K562 (cell line): Measurements from ENCODE around the gene CCP110. TPM values are rescaled to one million over a fixed set of nuclear protein-coding genes. Genes with fewer than 3 reads are reported as not detected.

Source experiments
- ATAC-seq: fragments of 200-7000 bp; cut with Tn5 transposase; 3 replicates; pipeline ENCODE4 v1.9.1; 2020; ENCODE audit warnings: moderate library complexity
- BruUV-seq: library from RNA; stranded (reverse); fragments of 400-500 nt; replicated peaks from 2 replicates; lab custom pipeline; 2021; lab: Mats Ljungman, UMichigan
- CTCF ChIA-PET: fragments of 300-600 bp; formaldehyde crosslinking; extraction: SDS; loops from one replicate; lab custom pipeline; 2021; ENCODE audit warnings: low intra/inter-chr PET ratio; lab: Yijun Ruan, JAX
- POLR2A ChIA-PET: fragments of 300-600, 350-650 bp; sonication (Branson Sonifier 250); formaldehyde crosslinking; extraction: SDS; loops from one replicate; lab custom pipeline; 2021; ENCODE audit warnings: antibody characterized with exemption, inconsistent platforms; lab: Yijun Ruan, JAX
- DNase-seq, 4 experiments: peaks; one replicate each; pipeline versions ENCODE4 v3.0.0 to v3.0.0-alpha.2; 2011 to 2018; ENCODE audit warnings: low spot score in 3 of 4, mixed read lengths in 3 of 4; ENCODE audit errors: extremely low read depth in 1 of 4
- FAIRE-seq: peaks from 2 replicates; lab custom pipeline; 2011; peaks lifted over from hg19 to GRCh38; lab: Jason Lieb, UNC
- H2AFZ ChIP-seq: 2 replicates; pipeline ENCODE4 v1.6.0; 2011; ENCODE audit warnings: low read depth, low read length, control low read depth, inconsistent platforms
- H3K27ac ChIP-seq: fragments of 200-600 bp; 3 replicates; pipeline ENCODE4 v1.8.0; 2011; ENCODE audit warnings: low read depth, mild to moderate bottlenecking, control low read depth, inconsistent platforms, low read length, moderate library complexity, mixed read lengths; ENCODE audit errors: extremely low read depth
- H3K27me3 ChIP-seq, 2 experiments: fragments of 300-600 bp in 1 of 2; 2 replicates in 1 of 2; 3 replicates in 1 of 2; pipeline versions ENCODE4 v1.6.0 to v1.8.0; 2011; ENCODE audit warnings: inconsistent platforms in 2 of 2, low read length in 2 of 2, mild to moderate bottlenecking in 1 of 2, mixed read lengths in 1 of 2, moderate library complexity in 1 of 2; ENCODE audit not compliant: control insufficient read depth in 2 of 2, insufficient read depth in 2 of 2
- H3K36me3 ChIP-seq: fragments of 300-600 bp; 3 replicates; pipeline ENCODE4 v1.8.0; 2011; ENCODE audit warnings: mild to moderate bottlenecking, low read length, inconsistent platforms; ENCODE audit not compliant: control insufficient read depth, insufficient read depth
- H3K4me1 ChIP-seq, 2 experiments: fragments of 200-600 bp in 1 of 2; replicated peaks in 1 of 2; 2 replicates in 1 of 2; 3 replicates in 1 of 2; pipeline versions ENCODE4 v1.5.1 to v1.8.0; 2011; ENCODE audit warnings: inconsistent platforms in 2 of 2, low read length in 2 of 2, mild to moderate bottlenecking in 1 of 2, mixed read lengths in 1 of 2, moderate library complexity in 1 of 2; ENCODE audit not compliant: control insufficient read depth in 2 of 2, insufficient read depth in 2 of 2
- H3K4me2 ChIP-seq: 2 replicates; pipeline ENCODE4 v1.6.1; 2011; ENCODE audit warnings: low read length, control low read depth, inconsistent platforms, mixed read lengths; ENCODE audit not compliant: insufficient read depth
- H3K4me3 ChIP-seq: fragments of 200-600 bp; sonication (generic), shearing (Covaris generic); 2 replicates; pipeline ENCODE4 v1.5.1; 2016; ENCODE audit warnings: control low read depth, inconsistent platforms
- H3K79me2 ChIP-seq: fragments of 200-600 bp; 3 replicates; pipeline ENCODE4 v1.8.0; 2011; ENCODE audit warnings: low read length, inconsistent platforms; ENCODE audit not compliant: control insufficient read depth, insufficient read depth
- H3K9ac ChIP-seq, 2 experiments: 2 replicates each; pipeline versions ENCODE4 v1.6.0 to v1.6.1; 2011; ENCODE audit warnings: low read depth in 2 of 2, low read length in 2 of 2, control low read depth in 1 of 2, inconsistent platforms in 1 of 2, mild to moderate bottlenecking in 1 of 2, mixed read lengths in 1 of 2; ENCODE audit not compliant: insufficient read depth in 1 of 2
- H3K9me1 ChIP-seq: one replicate; pipeline ENCODE4 v1.6.0; 2011; ENCODE audit warnings: inconsistent platforms, mild to moderate bottlenecking, low read length, moderate library complexity; ENCODE audit not compliant: control insufficient read depth, insufficient read depth
- H3K9me3 ChIP-seq: replicated peaks from 2 replicates; pipeline ENCODE4 v1.5.1; 2011; ENCODE audit warnings: low read depth, low read length, inconsistent platforms; ENCODE audit not compliant: control insufficient read depth, insufficient read depth
- H4K20me1 ChIP-seq: replicated peaks from 2 replicates; pipeline ENCODE4 v1.6.1; 2011; ENCODE audit warnings: low read length, inconsistent platforms, mixed read lengths; ENCODE audit not compliant: control insufficient read depth, insufficient read depth
- BDP1 ChIP-seq: IDR thresholded peaks from 3 replicates; pipeline ENCODE4 v1.6.1; 2011; ENCODE audit not compliant: insufficient read length, insufficient read depth
- FIP1L1 ChIP-seq: fragments of 200-400 bp; formaldehyde crosslinking; IDR thresholded peaks from 2 replicates; pipeline ENCODE4 v1.6.1; 2018; ENCODE audit warnings: mild to moderate bottlenecking, low read depth, low read length; ENCODE audit not compliant: poor library complexity, severe bottlenecking
- JUN ChIP-seq, 2 experiments: sonication (generic) in 1 of 2; formaldehyde crosslinking in 1 of 2; IDR thresholded peaks; 2 replicates each; pipeline versions ENCODE4 v1.6.1 to v1.8.0; 2012 to 2022; ENCODE audit warnings: borderline replicate concordance in 2 of 2, mild to moderate bottlenecking in 2 of 2, improper control_type of control experiment in 1 of 2, low read depth in 1 of 2, low read length in 1 of 2, missing genetic modification reagents in 1 of 2
- SMARCA5 ChIP-seq: fragments of 450-650 bp; IDR thresholded peaks from 2 replicates; pipeline ENCODE4 v1.6.1; 2016
- TCF7L2 ChIP-seq: fragments of 150-350 bp; IDR thresholded peaks from 2 replicates; pipeline ENCODE4 v1.6.1; 2016; ENCODE audit warnings: low read depth, mild to moderate bottlenecking, low read length, moderate library complexity
- TRIM24 ChIP-seq, 2 experiments: fragments of 450-650 bp; IDR thresholded peaks; 2 replicates each; pipeline ENCODE4 v1.6.1; 2016
- ZKSCAN1 ChIP-seq: fragments of 150-350 bp; IDR thresholded peaks from 2 replicates; pipeline ENCODE4 v1.6.1; 2016; ENCODE audit warnings: low read depth, low read length
- ZNF184 ChIP-seq: sonication (generic); formaldehyde crosslinking; IDR thresholded peaks from 2 replicates; pipeline ENCODE4 v1.5.0; 2020; ENCODE audit warnings: missing genetic modification reagents
- ZNF561 ChIP-seq: fragments of 450-650 bp; formaldehyde crosslinking; conservative IDR thresholded peaks from 2 replicates; pipeline ENCODE4 v1.4.0; 2020; ENCODE audit warnings: mild to moderate bottlenecking, moderate library complexity
- ZNF668 ChIP-seq: fragments of 250-450 bp; sonication (Bioruptor Pico); IDR thresholded peaks from 2 replicates; pipeline ENCODE4 v1.8.0; 2022; ENCODE audit warnings: mild to moderate bottlenecking, inconsistent platforms
- WGBS: fragments of 100-300 bp; shearing (Covaris generic); methylation state at CpG from one replicate; pipeline ENCODE4 v1.1.6; 2016; ENCODE audit warnings: low coverage, mixed read lengths; ENCODE audit not compliant: insufficient coverage; ENCODE audit errors: missing lambda C conversion rate; 5-methylcytosine and 5-hydroxymethylcytosine counted together
- in situ Hi-C: fragments of 300-500 bp; cut with MboI; formaldehyde crosslinking; loops from 4 replicates; pipeline ENCODE4 v1.15.0; 2018; ENCODE audit warnings: inconsistent platforms, mixed read lengths
- intact Hi-C: fragments of 100-400 bp; cut with micrococcal nuclease; formaldehyde crosslinking; loops from 2 replicates; pipeline ENCODE4 v1.14.2; 2022
- polyA plus RNA-seq, 8 experiments: library from polyadenylated mRNA; depleted of rRNA in 4 of 8; stranded (reverse) in 5 of 8; unstranded in 3 of 8; fragments of >200 nt; fragmentation: Nextera tagmentation in 2 of 8; fragmentation: Illumina TruSeq in 1 of 8; extraction: Ambion mirVana in 2 of 8; extraction: Trizol in 1 of 8; gene quantifications; 2 replicates each; pipeline versions ENCODE4 v1.2.1 to v1.2.3, GENCODE V29; 2011 to 2014; ENCODE audit warnings: inconsistent platforms in 1 of 8, missing spikeins in 1 of 8
- total RNA-seq, 7 experiments: library from RNA; depleted of rRNA in 6 of 7; stranded (reverse); fragments of >200 nt in 6 of 7; fragmentation: Illumina TruSeq in 2 of 7; extraction: Trizol in 2 of 7; gene quantifications; 2 replicates each; pipeline versions ENCODE4 v1.2.1 to v1.2.3, GENCODE V29; 2011 to 2021; ENCODE audit warnings: low replicate concordance in 1 of 7
- TF ChIP-seq, protein P1 (sequence below): fragments of 450-650 bp; conservative IDR thresholded peaks from 2 replicates; pipeline ENCODE4 v1.6.1; 2016; ENCODE audit warnings: missing genetic modification characterization, low read depth, mild to moderate bottlenecking, control low read depth, missing compliant biosample characterization
- TF ChIP-seq, protein P2 (sequence below): sonication (generic); formaldehyde crosslinking; IDR thresholded peaks from 2 replicates; pipeline ENCODE4 v1.8.0; 2022; ENCODE audit warnings: mild to moderate bottlenecking, missing genetic modification reagents, borderline replicate concordance
- TF ChIP-seq, protein P3 (sequence below): sonication (generic); formaldehyde crosslinking; IDR thresholded peaks from 2 replicates; pipeline ENCODE4 v1.8.0; 2022; ENCODE audit warnings: mild to moderate bottlenecking, low read depth, missing genetic modification reagents
- TF ChIP-seq, protein P4 (sequence below): fragments of 200-800 bp; sonication (Bioruptor generic); IDR thresholded peaks from 2 replicates; pipeline ENCODE4 v1.6.1; 2017; ENCODE audit warnings: missing genetic modification characterization, missing compliant biosample characterization

The CCP110 gene
- total and polyA plus RNA-seq, 9 of the 15 experiments (the other 6 are each of a cell fraction or from before 2014, with no cell fraction given): 3.5 to 16.1 (median 12.1) TPM

DNA sequence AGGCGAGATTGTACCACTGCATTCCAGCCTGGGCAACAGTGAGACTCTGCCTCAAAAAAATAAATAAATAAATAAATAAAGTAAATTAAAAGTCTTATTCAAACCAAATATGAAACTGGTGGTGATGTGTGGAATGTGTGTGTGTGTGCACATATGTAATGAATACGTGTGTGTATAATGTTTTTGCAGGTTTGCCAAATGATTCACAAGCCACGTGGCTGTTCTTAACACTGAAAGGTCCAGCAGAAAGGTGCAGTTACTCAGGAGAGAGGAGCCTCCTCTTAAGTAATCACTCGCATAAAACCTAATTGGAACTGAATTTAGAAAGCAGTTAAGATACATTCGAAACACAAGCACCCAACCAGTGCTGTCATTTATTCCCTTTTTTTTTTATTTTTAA is 24.7 kb upstream of the CCP110 start:
- intact Hi-C loops: no loop called here
- no TSS peak for BruUV-seq
- in situ Hi-C loops: no loop called here
- ChIA-PET POLR2A (no interaction called here), CTCF (no interaction called here)
- WGBS: 68% methylated on average over 5 of the region's 5 CpGs
- Histone ChIP-seq H3K4me1 (no peaks in the 10 kb centered on the region), H3K9me1 (no peaks in the 10 kb centered on the region), H2AFZ (no peak overlapping the region), H3K79me2 (no peaks in the 10 kb centered on the region), H4K20me1 (no peaks in the 10 kb centered on the region), H3K27me3 (no peaks in the 10 kb centered on the region), H3K9ac (no peak overlapping the region), H3K9me3 (no peaks in the 10 kb centered on the region), H3K4me3 (no peak overlapping the region), H3K36me3 (peaks cover 22% of the 10 kb centered on the region), H3K27ac (no peak overlapping the region), H3K4me2 (no peak overlapping the region)
- TF ChIP-seq SMARCA5 (no peak), ZKSCAN1 (no peak), ZNF184 (no peak), TRIM24 (IDR thresholded peaks at IDR 0.05) (no peak), ZNF561 (no peak), TCF7L2 (no peak), JUN (IDR thresholded peaks at IDR 0.05; ENCODE audit: borderline replicate concordance, low read depth, low read length) (no peak), JUN (CRISPR knock-in tag; IDR thresholded peaks at IDR 0.05; ENCODE audit: borderline replicate concordance) (no peak), FIP1L1 (no peak), ZNF668 (CRISPR knock-in tag) (no peak), BDP1 (no peak)
- TF ChIP-seq, protein P1, sequence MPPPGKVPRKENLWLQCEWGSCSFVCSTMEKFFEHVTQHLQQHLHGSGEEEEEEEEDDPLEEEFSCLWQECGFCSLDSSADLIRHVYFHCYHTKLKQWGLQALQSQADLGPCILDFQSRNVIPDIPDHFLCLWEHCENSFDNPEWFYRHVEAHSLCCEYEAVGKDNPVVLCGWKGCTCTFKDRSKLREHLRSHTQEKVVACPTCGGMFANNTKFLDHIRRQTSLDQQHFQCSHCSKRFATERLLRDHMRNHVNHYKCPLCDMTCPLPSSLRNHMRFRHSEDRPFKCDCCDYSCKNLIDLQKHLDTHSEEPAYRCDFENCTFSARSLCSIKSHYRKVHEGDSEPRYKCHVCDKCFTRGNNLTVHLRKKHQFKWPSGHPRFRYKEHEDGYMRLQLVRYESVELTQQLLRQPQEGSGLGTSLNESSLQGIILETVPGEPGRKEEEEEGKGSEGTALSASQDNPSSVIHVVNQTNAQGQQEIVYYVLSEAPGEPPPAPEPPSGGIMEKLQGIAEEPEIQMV (tag): no peak
- TF ChIP-seq, protein P2, sequence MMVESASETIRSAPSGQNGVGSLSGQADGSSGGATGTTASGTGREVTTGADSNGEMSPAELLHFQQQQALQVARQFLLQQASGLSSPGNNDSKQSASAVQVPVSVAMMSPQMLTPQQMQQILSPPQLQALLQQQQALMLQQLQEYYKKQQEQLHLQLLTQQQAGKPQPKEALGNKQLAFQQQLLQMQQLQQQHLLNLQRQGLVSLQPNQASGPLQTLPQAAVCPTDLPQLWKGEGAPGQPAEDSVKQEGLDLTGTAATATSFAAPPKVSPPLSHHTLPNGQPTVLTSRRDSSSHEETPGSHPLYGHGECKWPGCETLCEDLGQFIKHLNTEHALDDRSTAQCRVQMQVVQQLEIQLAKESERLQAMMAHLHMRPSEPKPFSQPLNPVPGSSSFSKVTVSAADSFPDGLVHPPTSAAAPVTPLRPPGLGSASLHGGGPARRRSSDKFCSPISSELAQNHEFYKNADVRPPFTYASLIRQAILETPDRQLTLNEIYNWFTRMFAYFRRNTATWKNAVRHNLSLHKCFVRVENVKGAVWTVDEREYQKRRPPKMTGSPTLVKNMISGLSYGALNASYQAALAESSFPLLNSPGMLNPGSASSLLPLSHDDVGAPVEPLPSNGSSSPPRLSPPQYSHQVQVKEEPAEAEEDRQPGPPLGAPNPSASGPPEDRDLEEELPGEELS (CRISPR knock-in tag): no peak
- TF ChIP-seq, protein P3, sequence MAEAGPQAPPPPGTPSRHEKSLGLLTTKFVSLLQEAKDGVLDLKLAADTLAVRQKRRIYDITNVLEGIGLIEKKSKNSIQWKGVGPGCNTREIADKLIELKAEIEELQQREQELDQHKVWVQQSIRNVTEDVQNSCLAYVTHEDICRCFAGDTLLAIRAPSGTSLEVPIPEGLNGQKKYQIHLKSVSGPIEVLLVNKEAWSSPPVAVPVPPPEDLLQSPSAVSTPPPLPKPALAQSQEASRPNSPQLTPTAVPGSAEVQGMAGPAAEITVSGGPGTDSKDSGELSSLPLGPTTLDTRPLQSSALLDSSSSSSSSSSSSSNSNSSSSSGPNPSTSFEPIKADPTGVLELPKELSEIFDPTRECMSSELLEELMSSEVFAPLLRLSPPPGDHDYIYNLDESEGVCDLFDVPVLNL (CRISPR knock-in tag): no peak
- TF ChIP-seq, protein P4, sequence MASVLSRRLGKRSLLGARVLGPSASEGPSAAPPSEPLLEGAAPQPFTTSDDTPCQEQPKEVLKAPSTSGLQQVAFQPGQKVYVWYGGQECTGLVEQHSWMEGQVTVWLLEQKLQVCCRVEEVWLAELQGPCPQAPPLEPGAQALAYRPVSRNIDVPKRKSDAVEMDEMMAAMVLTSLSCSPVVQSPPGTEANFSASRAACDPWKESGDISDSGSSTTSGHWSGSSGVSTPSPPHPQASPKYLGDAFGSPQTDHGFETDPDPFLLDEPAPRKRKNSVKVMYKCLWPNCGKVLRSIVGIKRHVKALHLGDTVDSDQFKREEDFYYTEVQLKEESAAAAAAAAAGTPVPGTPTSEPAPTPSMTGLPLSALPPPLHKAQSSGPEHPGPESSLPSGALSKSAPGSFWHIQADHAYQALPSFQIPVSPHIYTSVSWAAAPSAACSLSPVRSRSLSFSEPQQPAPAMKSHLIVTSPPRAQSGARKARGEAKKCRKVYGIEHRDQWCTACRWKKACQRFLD (CRISPR knock-in tag): no peak
- no peak for FAIRE-seq
- no peak for ATAC-seq
- DNase-seq: no peak
